ENCODE data around the gene C8A.

C8A gene

GRCh38 chr1:56824938-56825337 lies 29.7 kb upstream of the C8A start:
- POLR2A ChIA-PET (ENCODE audit: low non-redundant PET), result no interaction called here
- CTCF ChIA-PET, result interaction anchor here (0.6 kb wide), 1 partner anchor 1342 kb away, joined by 3 read pairs; no protein-coding TSS in a partner anchor
- no peak overlapping the region for H3K27ac ChIP-seq
- DNase-seq (ENCODE audit: low spot score), result no peak
- TF ChIP-seq, protein P1, sequence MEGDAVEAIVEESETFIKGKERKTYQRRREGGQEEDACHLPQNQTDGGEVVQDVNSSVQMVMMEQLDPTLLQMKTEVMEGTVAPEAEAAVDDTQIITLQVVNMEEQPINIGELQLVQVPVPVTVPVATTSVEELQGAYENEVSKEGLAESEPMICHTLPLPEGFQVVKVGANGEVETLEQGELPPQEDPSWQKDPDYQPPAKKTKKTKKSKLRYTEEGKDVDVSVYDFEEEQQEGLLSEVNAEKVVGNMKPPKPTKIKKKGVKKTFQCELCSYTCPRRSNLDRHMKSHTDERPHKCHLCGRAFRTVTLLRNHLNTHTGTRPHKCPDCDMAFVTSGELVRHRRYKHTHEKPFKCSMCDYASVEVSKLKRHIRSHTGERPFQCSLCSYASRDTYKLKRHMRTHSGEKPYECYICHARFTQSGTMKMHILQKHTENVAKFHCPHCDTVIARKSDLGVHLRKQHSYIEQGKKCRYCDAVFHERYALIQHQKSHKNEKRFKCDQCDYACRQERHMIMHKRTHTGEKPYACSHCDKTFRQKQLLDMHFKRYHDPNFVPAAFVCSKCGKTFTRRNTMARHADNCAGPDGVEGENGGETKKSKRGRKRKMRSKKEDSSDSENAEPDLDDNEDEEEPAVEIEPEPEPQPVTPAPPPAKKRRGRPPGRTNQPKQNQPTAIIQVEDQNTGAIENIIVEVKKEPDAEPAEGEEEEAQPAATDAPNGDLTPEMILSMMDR (conservative IDR thresholded peaks at IDR 0.05; ENCODE audit: low read depth), result no peak

DNA sequence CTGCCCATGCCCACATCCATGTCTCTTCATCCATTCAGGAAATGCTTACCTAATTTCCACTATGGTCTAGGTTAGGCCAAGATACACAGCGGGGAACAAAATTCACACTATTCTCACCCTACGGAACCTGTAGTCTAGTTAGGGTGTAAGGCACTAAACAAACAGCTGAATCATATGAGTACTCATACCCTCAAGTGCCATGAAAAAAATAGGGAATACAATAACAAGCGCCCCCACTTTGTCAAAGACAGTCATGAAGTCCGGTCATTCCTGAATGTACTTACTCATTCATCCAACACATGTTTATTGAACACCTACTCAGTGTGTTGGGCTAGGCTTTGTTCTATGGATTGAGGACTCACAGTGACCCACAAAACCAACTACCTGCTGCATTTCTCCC lies 29.2 kb upstream of the C8A start:
- ChIA-PET CTCF (no interaction called here), POLR2A (ENCODE audit: low non-redundant PET) (no interaction called here)
- TF ChIP-seq, protein P1 (conservative IDR thresholded peaks at IDR 0.05; ENCODE audit: low read depth), result no peak
- DNase-seq (ENCODE audit: low spot score), result no peak
- no peak overlapping the region for H3K27ac ChIP-seq

- TF ChIP-seq, protein P1 (conservative IDR thresholded peaks at IDR 0.05; ENCODE audit: low read depth), result no peak
- no peak for DNase-seq (ENCODE audit: low spot score)
- ChIA-PET CTCF (no interaction called here), POLR2A (ENCODE audit: low non-redundant PET) (no interaction called here)
- no peak overlapping the region for H3K27ac ChIP-seq
These were observed 26.9 kb upstream of the C8A start for GRCh38 chr1:56827711-56828110.

GRCh38 chr1:56830052-56830451 lies 24.5 kb upstream of the C8A start:
- POLR2A ChIA-PET (ENCODE audit: low non-redundant PET), result no interaction called here
- TF ChIP-seq, protein P1 (conservative IDR thresholded peaks at IDR 0.05; ENCODE audit: low read depth), result no peak
- no peak overlapping the region for H3K27ac ChIP-seq
- CTCF ChIA-PET, result no interaction called here
- DNase-seq (ENCODE audit: low spot score), result no peak

DNA sequence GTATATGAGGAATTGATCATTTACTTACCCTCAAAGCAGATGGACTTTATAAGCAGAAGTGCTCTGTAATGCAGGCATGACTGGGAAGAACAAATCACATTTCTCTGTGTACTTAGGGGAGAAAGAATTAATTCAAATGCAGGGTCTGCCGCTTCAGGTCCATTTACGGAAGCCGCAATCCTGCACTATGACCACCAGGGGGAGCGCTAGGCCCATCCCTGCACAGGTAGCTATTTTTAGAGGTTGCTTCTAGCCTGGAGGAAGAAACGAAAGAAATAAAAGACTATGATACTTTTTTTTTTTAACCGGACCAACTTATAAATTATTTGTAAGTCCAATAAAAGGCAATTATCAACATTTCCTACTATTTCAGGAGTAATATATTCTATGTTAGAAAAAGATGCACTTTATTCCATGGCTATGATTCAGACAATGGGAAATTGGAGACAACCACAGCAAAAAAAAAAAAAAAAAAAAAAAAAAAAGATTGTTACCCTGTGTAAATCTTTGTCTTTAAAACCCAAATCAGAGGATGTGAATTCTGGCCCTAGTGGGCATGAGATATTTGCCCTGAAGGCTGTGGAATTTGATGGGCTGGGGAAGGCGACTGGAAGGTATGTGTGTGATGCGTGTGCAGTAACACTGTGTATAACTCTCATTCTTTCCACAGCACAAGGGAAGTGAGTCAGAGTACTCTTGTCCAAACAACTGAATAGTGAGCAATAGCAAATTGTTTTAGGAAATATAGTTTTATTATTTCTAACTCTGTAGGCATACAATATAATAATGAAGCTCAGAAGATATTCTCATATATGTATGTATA lies 22.5 kb upstream of the C8A start:
- no peak overlapping the region for H3K27ac ChIP-seq
- TF ChIP-seq, protein P1 (conservative IDR thresholded peaks at IDR 0.05; ENCODE audit: low read depth), result peak; percentile 95
- ChIA-PET CTCF (interaction anchor here (0.5 to 1.8 kb wide), 17 partner anchors 10 to 1618 kb away, joined by 3 to 10 read pairs (median 3); no protein-coding TSS in a partner anchor), POLR2A (ENCODE audit: low non-redundant PET) (no interaction called here)
- DNase-seq (ENCODE audit: low spot score), result peak; percentile 58

DNA sequence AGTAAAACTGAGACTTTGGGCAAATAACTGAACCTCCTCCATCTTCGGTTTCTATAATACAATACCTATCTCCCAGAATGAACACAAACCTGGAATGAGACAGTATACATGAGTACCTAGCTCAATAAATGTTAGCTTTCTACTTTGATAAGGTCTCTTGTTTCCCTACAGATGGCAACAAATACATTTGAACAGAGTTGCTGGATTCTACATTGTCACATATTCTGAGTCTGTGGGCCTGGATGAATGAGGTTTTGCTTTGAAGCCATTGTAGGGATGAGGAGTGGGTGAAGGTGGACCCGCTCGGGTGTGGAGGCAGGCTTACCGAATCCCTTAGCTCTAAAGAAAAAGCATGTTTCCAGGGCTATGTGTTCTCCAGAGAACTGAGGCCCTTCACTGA lies 21.5 kb upstream of the C8A start:
- no peak overlapping the region for H3K27ac ChIP-seq
- CTCF ChIA-PET, result interaction anchor here (1.2 kb wide), 1 partner anchor 1458 kb away, joined by 3 read pairs; no protein-coding TSS in a partner anchor

More for the DNA sequence above, 21.5 kb upstream of the C8A start:
- POLR2A ChIA-PET (ENCODE audit: low non-redundant PET), result no interaction called here
- no peak for DNase-seq (ENCODE audit: low spot score)
- TF ChIP-seq, protein P1 (conservative IDR thresholded peaks at IDR 0.05; ENCODE audit: low read depth), result no peak
